Right atrium auricular region (tissue), 2 donors: ENCODE data around the gene CHEK1. TPM values are rescaled to one million over a fixed set of nuclear protein-coding genes. Genes with fewer than 3 reads are reported as not detected.

ENCODE experiments used
- DNase-seq: peaks from one replicate; pipeline ENCODE4 v3.0.0-alpha.2; 2019; ENCODE audit warnings: low spot score
- H3K27ac ChIP-seq, 2 donors: fragments of 200-600 bp; sonication (generic); 1 replicate in 1 of 2; 2 replicates in 1 of 2; pipeline ENCODE4 v1.5.1; 2016 to 2019
- H3K27me3 ChIP-seq, 2 donors: fragments of 200-600 bp; sonication (generic); one replicate each; pipeline versions ENCODE4 v1.5.1 to v1.6.0; 2017 to 2019
- H3K36me3 ChIP-seq: fragments of 200-600 bp; sonication (generic); one replicate; pipeline ENCODE4 v1.5.1; 2016
- H3K4me1 ChIP-seq, 2 donors: fragments of 200-600 bp; sonication (generic); one replicate each; pipeline versions ENCODE4 v1.5.1 to v1.6.0; 2017 to 2019
- H3K4me3 ChIP-seq, 2 donors: fragments of 200-600 bp; sonication (generic); 1 replicate in 1 of 2; 2 replicates in 1 of 2; pipeline ENCODE4 v1.5.1; 2017 to 2019; ENCODE audit warnings: mild to moderate bottlenecking in 1 of 2, moderate library complexity in 1 of 2
- H3K9me3 ChIP-seq, 2 donors: fragments of 200-600 bp; sonication (generic); one replicate each; pipeline ENCODE4 v1.5.1; 2019
- CTCF ChIP-seq, 2 donors: fragments of 200-600 bp; sonication (generic); IDR thresholded peaks; one replicate each; pipeline ENCODE4 v1.5.1; 2019; ENCODE audit warnings: antibody characterized with exemption in 2 of 2
- total RNA-seq, 2 donors: library from RNA; depleted of rRNA; stranded (reverse); fragments of >200 nt; gene quantifications; one replicate each; pipeline ENCODE4 v1.1.0, GENCODE V29; 2016

The CHEK1 gene
- total RNA-seq, 2 donors from 2014 or later: 0.59 to 0.89 TPM

DNA sequence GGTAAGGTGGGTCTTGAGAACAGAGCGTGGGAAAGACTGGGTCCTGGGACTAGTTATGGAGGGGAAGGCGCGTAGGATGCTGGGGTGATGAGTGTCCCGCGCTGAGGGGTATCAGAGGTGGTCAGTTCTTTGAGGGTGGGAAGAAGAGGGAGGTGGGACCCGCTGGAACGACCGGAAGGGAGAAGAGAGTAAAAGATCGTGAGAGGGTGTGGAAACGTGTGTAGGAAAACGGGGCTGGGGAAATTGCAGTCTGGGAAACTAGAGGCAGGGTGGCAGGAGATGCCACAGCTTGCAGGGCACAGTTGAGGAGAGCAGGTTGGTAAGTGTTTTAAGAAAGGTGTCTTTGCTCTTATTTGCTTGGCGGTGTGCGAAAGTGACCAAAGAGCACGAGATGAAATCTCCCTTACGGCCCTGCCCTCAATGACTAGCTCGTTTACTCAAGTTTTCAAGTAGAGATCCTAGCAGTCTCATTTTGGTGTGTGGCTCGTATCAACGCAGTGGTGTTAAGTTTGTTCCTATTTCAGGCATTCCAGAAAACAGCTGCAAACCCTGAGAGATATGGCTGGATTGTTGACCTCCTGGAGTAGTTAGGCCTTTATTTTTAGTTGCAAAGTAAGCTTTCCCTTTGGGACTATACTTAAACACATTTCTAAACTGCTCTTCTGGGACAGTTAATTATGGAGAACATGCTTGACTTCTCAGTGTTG lies 31.7 kb upstream of the CHEK1 start:
- TF ChIP-seq CTCF (IDR thresholded peaks at IDR 0.05): no peak
- H3K36me3 ChIP-seq: peaks cover 20% of the 10 kb centered on the region
- peak overlapping the region; percentile 93 to 98 for H3K4me3 ChIP-seq
- H3K9me3 ChIP-seq: no peaks in the 10 kb centered on the region
- no peaks in the 10 kb centered on the region for H3K27me3 ChIP-seq
- peak overlapping the region; percentile 88 for H3K27ac ChIP-seq
- H3K4me1 ChIP-seq: peaks cover 0 to 34% of the 10 kb centered on the region in 2 donors
- DNase-seq: no peak

DNA sequence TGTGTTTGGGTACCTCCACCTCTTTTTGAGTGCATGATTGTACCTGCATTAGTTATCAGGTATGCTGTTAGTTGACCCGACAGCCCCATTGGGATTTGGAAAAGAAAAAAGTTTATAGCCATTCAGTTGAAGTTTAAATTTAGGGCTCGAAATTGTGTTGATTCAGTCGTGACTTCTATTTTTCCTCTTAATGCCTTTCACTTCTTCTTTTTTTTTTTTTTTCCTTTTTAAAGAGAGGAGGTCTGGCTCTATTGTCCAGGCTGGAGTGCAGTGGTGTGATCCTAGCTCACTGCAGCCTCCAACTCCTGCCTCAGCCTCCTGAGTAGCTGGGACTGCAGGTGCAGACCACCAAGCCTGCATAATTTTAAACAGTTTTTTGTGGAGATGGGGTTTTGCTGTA lies 30.0 kb upstream of the CHEK1 start:
- Histone ChIP-seq H3K27ac (no peak overlapping the region), H3K36me3 (peaks cover 36% of the 10 kb centered on the region), H3K27me3 (no peaks in the 10 kb centered on the region), H3K4me1 (peaks cover 0 to 34% of the 10 kb centered on the region in 2 donors), H3K4me3 (no peak overlapping the region), H3K9me3 (no peaks in the 10 kb centered on the region)
- no peak for TF ChIP-seq CTCF (IDR thresholded peaks at IDR 0.05)
- DNase-seq: no peak

DNA sequence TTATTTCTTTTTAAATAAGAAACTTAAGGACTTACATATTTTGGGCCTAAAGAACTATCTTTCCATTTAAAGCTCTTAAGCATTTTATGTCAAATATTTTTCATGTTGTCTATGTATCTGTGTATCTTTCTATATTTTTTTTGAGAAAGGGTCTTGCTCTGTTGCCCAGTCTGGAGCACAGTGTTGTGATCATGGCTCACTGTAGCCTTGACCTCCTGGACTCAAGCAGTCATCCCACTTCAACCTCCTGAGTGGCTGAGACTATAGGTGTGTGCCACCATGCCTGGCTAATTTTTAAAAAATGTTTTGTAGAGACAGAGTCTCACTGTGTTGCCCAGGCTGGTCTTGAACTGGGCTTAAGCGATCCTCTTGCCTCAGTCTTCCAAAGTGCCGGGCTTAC lies 24.3 kb upstream of the CHEK1 start:
- DNase-seq: no peak
- no peaks in the 10 kb centered on the region for H3K27me3 ChIP-seq
- H3K36me3 ChIP-seq: peaks cover 94% of the 10 kb centered on the region
- H3K4me1 ChIP-seq: peaks cover 0 to under 1% of the 10 kb centered on the region in 2 donors
- H3K9me3 ChIP-seq: no peaks in the 10 kb centered on the region
- no peak overlapping the region for H3K27ac ChIP-seq
- TF ChIP-seq CTCF (IDR thresholded peaks at IDR 0.05): no peak
- H3K4me3 ChIP-seq: no peak overlapping the region

- Histone ChIP-seq H3K27ac (no peak overlapping the region), H3K4me1 (no peaks in the 10 kb centered on the region), H3K4me3 (no peak overlapping the region), H3K36me3 (peaks cover 99% of the 10 kb centered on the region), H3K27me3 (no peaks in the 10 kb centered on the region), H3K9me3 (no peaks in the 10 kb centered on the region)
- no peak for TF ChIP-seq CTCF (IDR thresholded peaks at IDR 0.05)
- no peak for DNase-seq
These were observed 21.8 kb upstream of the CHEK1 start for GRCh38 chr11:125603207-125603606.

- H3K9me3 ChIP-seq: no peaks in the 10 kb centered on the region
- H3K27me3 ChIP-seq: no peaks in the 10 kb centered on the region
- H3K4me3 ChIP-seq: no peak overlapping the region
- no peaks in the 10 kb centered on the region for H3K4me1 ChIP-seq
- peaks cover 100% of the 10 kb centered on the region for H3K36me3 ChIP-seq
- H3K27ac ChIP-seq: no peak overlapping the region
- DNase-seq: no peak
- no peak for TF ChIP-seq CTCF (IDR thresholded peaks at IDR 0.05)
These were observed 19.5 kb upstream of the CHEK1 start for GRCh38 chr11:125605417-125605816.

DNA sequence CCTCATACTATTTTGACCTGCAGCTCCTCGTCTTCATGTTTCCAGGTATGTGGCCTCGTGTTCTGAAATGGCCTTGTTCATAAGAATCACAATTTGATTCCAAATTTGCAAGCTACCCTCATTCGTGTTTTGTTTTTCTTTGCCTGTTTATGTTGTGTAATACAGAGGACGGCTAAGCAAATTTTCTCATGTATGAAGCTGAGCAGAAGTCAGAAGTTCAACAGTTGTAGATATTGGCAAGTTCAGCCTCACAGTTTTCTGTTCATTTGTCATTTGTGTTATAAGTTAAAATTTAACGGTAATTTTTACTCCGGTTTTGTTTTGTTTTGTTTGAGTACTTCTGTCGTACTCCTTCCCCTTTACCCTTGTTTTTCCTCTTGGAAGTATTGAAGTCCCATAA lies 15.4 kb upstream of the CHEK1 start:
- Histone ChIP-seq H3K4me1 (no peaks in the 10 kb centered on the region), H3K27ac (no peak overlapping the region), H3K27me3 (no peaks in the 10 kb centered on the region), H3K36me3 (peaks cover 98% of the 10 kb centered on the region), H3K4me3 (no peak overlapping the region), H3K9me3 (no peaks in the 10 kb centered on the region)
- no peak for DNase-seq
- TF ChIP-seq CTCF (IDR thresholded peaks at IDR 0.05): no peak
